ENCODE measurements around the gene GSG1. TPM values are rescaled to one million over a fixed set of nuclear protein-coding genes. Genes with fewer than 3 reads are reported as not detected.

GSG1 gene
- total RNA-seq, 2 donors from 2014 or later: 0.66 to 2.1 TPM

- DNase-seq: no peak
- TF ChIP-seq CTCF (IDR thresholded peaks at IDR 0.05): no peak
- no peak for TF ChIP-seq POLR2A (IDR thresholded peaks at IDR 0.05)
- Histone ChIP-seq H3K36me3 (replicated peaks in 1 of 2; ENCODE audit: insufficient read depth in 1 of 2, low read depth in 2 of 2) (peaks cover 0 to 3% of the 10 kb centered on the region in 2 donors), H3K9me3 (no peaks in the 10 kb centered on the region), H3K4me1 (no peaks in the 10 kb centered on the region), H3K27me3 (no peaks in the 10 kb centered on the region), H3K27ac (no peak overlapping the region), H3K4me3 (no peak overlapping the region)
- intact Hi-C loops (cut with DNase I): no loop called here
- WGBS, 2 donors: 87 to 91% methylated on average over 12 of the region's 12 CpGs
- ATAC-seq: no peak
These were observed 27.5 kb downstream of the GSG1 start for GRCh38 chr12:13075786-13076570.

GRCh38 chr12:13075118-13075480 is 28.4 kb downstream of the GSG1 start:
- H3K36me3 ChIP-seq (replicated peaks in 1 of 2; ENCODE audit: insufficient read depth in 1 of 2, low read depth in 2 of 2): peaks cover 0 to 3% of the 10 kb centered on the region in 2 donors
- ATAC-seq: no peak
- intact Hi-C loops (cut with DNase I): no loop called here

GRCh38 chr12:13074396-13075117 is 28.9 kb downstream of the GSG1 start:
- WGBS, 2 donors: 79 to 83% methylated on average over 3 of the region's 3 CpGs
- Histone ChIP-seq H3K27ac (no peak overlapping the region), H3K36me3 (replicated peaks in 1 of 2; ENCODE audit: insufficient read depth in 1 of 2, low read depth in 2 of 2) (peaks cover 0 to 3% of the 10 kb centered on the region in 2 donors), H3K9me3 (no peaks in the 10 kb centered on the region), H3K4me1 (no peaks in the 10 kb centered on the region), H3K27me3 (no peaks in the 10 kb centered on the region), H3K4me3 (no peak overlapping the region)
- no peak for DNase-seq
- ATAC-seq: no peak
- intact Hi-C loops (cut with DNase I): no loop called here
- TF ChIP-seq CTCF (IDR thresholded peaks at IDR 0.05): no peak
- no peak for TF ChIP-seq POLR2A (IDR thresholded peaks at IDR 0.05)

More at GRCh38 chr12:13075118-13075480, 28.4 kb downstream of the GSG1 start:
- no peaks in the 10 kb centered on the region for H3K9me3 ChIP-seq
- no peaks in the 10 kb centered on the region for H3K27me3 ChIP-seq
- H3K27ac ChIP-seq: no peak overlapping the region
- no peaks in the 10 kb centered on the region for H3K4me1 ChIP-seq
- TF ChIP-seq CTCF (IDR thresholded peaks at IDR 0.05) (no peak), POLR2A (IDR thresholded peaks at IDR 0.05) (no peak)
- H3K4me3 ChIP-seq: no peak overlapping the region
- DNase-seq: no peak

GRCh38 chr12:13073173-13073572 is 30.3 kb downstream of the GSG1 start:
- DNase-seq: no peak
- no peak overlapping the region for H3K4me3 ChIP-seq
- no peak for ATAC-seq
- intact Hi-C loops (cut with DNase I): no loop called here
- TF ChIP-seq CTCF (IDR thresholded peaks at IDR 0.05): no peak
- no peak for TF ChIP-seq POLR2A (IDR thresholded peaks at IDR 0.05)
- peaks cover 0 to 3% of the 10 kb centered on the region in 2 donors for H3K36me3 ChIP-seq (replicated peaks in 1 of 2; ENCODE audit: insufficient read depth in 1 of 2, low read depth in 2 of 2)
- H3K27me3 ChIP-seq: no peaks in the 10 kb centered on the region
- WGBS, 2 donors: 83 to 87% methylated on average over 3 of the region's 3 CpGs
- no peak overlapping the region for H3K27ac ChIP-seq
- no peaks in the 10 kb centered on the region for H3K9me3 ChIP-seq
- no peaks in the 10 kb centered on the region for H3K4me1 ChIP-seq
